Panc1 (cell line): ENCODE measurements around the gene NBEAL2. TPM values are rescaled to one million over a fixed set of nuclear protein-coding genes. Genes with fewer than 3 reads are reported as not detected.

Experiments
- ATAC-seq: fragments of 200-7000 bp; cut with Tn5 transposase; 2 replicates; pipeline ENCODE4 v1.9.1; 2020; ENCODE audit warnings: mild to moderate bottlenecking, moderate library complexity
- BruUV-seq: library from RNA; stranded (reverse); fragments of 400-500 nt; replicated peaks from 2 replicates; lab custom pipeline; 2021; lab: Mats Ljungman, UMichigan
- CTCF ChIA-PET: fragments of 300-600 bp; sonication (Branson Sonifier 250); formaldehyde crosslinking; loops from one replicate; lab custom pipeline; 2022; ENCODE audit warnings: antibody characterized with exemption; lab: Charles Lee
- POLR2A ChIA-PET: fragments of 300-600 bp; sonication (Branson Sonifier 250); formaldehyde crosslinking; loops from one replicate; lab custom pipeline; 2022; ENCODE audit warnings: antibody characterized with exemption; lab: Charles Lee
- DNase-seq: peaks from one replicate; pipeline ENCODE4 v3.0.0-alpha.2; 2010; ENCODE audit warnings: low read depth, low spot score
- H3K27ac ChIP-seq: 2 replicates; pipeline ENCODE4 v1.5.1; 2011; ENCODE audit warnings: mild to moderate bottlenecking, low read length, inconsistent platforms
- H3K27me3 ChIP-seq: fragments of 200-500 bp; sonication (Bioruptor generic); 2 replicates; pipeline ENCODE4 v1.6.0; 2014; ENCODE audit warnings: low read length, inconsistent platforms; ENCODE audit not compliant: control insufficient read depth, insufficient read depth
- H3K36me3 ChIP-seq: fragments of 200-500 bp; sonication (Bioruptor generic); 2 replicates; pipeline ENCODE4 v1.5.1; 2014; ENCODE audit warnings: inconsistent platforms, mild to moderate bottlenecking, low read length, moderate library complexity; ENCODE audit not compliant: control insufficient read depth, insufficient read depth
- H3K4me1 ChIP-seq: 2 replicates; pipeline ENCODE4 v1.5.1; 2011; ENCODE audit warnings: inconsistent platforms, mild to moderate bottlenecking, low read length, moderate library complexity; ENCODE audit not compliant: control insufficient read depth, insufficient read depth
- H3K4me3 ChIP-seq, 2 experiments: 2 replicates each; pipeline ENCODE4 v1.5.1; 2011 to 2012; ENCODE audit warnings: low read depth in 2 of 2, low read length in 2 of 2, mild to moderate bottlenecking in 2 of 2, inconsistent platforms in 1 of 2, moderate library complexity in 1 of 2
- H3K9me3 ChIP-seq: fragments of 200-500 bp; sonication (Bioruptor generic); 2 replicates; pipeline ENCODE4 v1.5.1; 2014; ENCODE audit warnings: low read depth, mild to moderate bottlenecking, inconsistent platforms, low read length, moderate library complexity; ENCODE audit not compliant: control insufficient read depth, insufficient read depth
- POLR2AphosphoS5 ChIP-seq: IDR thresholded peaks from 2 replicates; pipeline ENCODE4 v1.6.1; 2012; ENCODE audit warnings: mild to moderate bottlenecking, low read depth, low read length, moderate library complexity
- SIN3A ChIP-seq: IDR thresholded peaks from 2 replicates; pipeline ENCODE4 v1.6.1; 2012; ENCODE audit warnings: low read depth, mild to moderate bottlenecking, low read length, moderate library complexity, borderline replicate concordance; ENCODE audit not compliant: insufficient read depth
- TCF7L2 ChIP-seq: IDR thresholded peaks from 2 replicates; pipeline ENCODE4 v1.6.1; 2011; ENCODE audit warnings: mild to moderate bottlenecking, low read depth, low read length, inconsistent platforms
- in situ Hi-C: cut with HindIII; loops from 2 replicates; pipeline ENCODE4 v1.10.0; 2016; ENCODE audit warnings: low sequenced_read_pairs, low pct_unique_long_range_greater_than_20kb
- intact Hi-C: fragments of 100-400 bp; cut with micrococcal nuclease; formaldehyde crosslinking; loops from one replicate; pipeline ENCODE4 v1.10.0; 2022; ENCODE audit not compliant: unreplicated experiment
- total RNA-seq: library from RNA; stranded (reverse); gene quantifications from one replicate; pipeline ENCODE4 v1.2.1, GENCODE V29; 2021; ENCODE audit not compliant: unreplicated experiment
- TF ChIP-seq, protein P1 (sequence below): fragments of 450-650 bp; IDR thresholded peaks from 2 replicates; pipeline ENCODE4 v1.5.1; 2017; ENCODE audit warnings: mild to moderate bottlenecking
- TF ChIP-seq, protein P2 (sequence below), 2 experiments: IDR thresholded peaks; 2 replicates each; pipeline ENCODE4 v1.6.1; 2011 to 2012; ENCODE audit warnings: low read depth in 2 of 2, control low read depth in 1 of 2, low read length in 1 of 2, mild to moderate bottlenecking in 1 of 2, moderate library complexity in 1 of 2; ENCODE audit not compliant: insufficient read depth in 1 of 2

Gene NBEAL2
- total RNA-seq, 1 experiment from 2014 or later, result 38.8 TPM

DNA sequence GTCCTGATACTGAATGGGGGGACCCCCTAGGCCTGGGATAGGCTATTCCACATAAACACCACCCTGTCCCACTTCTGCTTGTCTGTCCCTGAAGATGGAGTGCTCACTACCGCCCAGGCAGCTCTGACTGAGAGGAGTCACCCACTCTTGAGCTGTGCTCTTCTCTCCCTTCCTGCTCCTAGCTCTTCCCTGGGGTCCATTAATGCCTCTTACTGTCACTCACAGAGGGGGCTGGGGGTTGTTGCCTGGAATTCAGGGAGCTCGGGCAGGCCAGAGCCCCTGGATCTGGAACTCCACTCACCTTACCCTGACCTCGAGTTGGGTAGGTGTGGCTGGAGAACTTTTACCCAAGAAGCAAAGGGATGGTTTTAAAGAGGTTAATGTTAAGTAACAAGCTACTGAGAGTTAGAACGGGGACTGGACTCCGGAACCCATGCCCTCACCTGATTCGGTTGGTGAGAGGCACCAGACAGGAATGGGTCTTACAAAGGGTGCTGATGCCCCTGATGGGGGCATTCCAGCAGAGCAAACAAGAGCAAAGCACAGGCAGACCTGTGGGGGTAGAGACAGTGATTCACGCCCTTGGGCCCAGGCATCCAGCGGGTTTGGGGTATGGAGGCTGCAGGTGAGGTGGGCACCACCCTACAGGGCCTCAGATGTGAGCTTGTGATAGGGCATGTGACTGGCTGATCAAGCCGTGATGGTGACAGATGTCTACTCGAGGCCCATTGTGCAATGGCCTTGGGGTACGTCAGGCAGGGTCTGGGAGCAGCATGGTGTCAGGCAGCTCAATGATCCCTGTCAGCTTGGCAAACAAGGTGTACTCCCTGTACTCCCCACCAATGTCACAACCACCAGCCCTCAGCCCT, 5.4 kb downstream of the NBEAL2 start:
- TF ChIP-seq TCF7L2 (no peak), POLR2AphosphoS5 (no peak)
- TF ChIP-seq, protein P1, sequence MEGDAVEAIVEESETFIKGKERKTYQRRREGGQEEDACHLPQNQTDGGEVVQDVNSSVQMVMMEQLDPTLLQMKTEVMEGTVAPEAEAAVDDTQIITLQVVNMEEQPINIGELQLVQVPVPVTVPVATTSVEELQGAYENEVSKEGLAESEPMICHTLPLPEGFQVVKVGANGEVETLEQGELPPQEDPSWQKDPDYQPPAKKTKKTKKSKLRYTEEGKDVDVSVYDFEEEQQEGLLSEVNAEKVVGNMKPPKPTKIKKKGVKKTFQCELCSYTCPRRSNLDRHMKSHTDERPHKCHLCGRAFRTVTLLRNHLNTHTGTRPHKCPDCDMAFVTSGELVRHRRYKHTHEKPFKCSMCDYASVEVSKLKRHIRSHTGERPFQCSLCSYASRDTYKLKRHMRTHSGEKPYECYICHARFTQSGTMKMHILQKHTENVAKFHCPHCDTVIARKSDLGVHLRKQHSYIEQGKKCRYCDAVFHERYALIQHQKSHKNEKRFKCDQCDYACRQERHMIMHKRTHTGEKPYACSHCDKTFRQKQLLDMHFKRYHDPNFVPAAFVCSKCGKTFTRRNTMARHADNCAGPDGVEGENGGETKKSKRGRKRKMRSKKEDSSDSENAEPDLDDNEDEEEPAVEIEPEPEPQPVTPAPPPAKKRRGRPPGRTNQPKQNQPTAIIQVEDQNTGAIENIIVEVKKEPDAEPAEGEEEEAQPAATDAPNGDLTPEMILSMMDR, result no peak
- TF ChIP-seq, protein P2, sequence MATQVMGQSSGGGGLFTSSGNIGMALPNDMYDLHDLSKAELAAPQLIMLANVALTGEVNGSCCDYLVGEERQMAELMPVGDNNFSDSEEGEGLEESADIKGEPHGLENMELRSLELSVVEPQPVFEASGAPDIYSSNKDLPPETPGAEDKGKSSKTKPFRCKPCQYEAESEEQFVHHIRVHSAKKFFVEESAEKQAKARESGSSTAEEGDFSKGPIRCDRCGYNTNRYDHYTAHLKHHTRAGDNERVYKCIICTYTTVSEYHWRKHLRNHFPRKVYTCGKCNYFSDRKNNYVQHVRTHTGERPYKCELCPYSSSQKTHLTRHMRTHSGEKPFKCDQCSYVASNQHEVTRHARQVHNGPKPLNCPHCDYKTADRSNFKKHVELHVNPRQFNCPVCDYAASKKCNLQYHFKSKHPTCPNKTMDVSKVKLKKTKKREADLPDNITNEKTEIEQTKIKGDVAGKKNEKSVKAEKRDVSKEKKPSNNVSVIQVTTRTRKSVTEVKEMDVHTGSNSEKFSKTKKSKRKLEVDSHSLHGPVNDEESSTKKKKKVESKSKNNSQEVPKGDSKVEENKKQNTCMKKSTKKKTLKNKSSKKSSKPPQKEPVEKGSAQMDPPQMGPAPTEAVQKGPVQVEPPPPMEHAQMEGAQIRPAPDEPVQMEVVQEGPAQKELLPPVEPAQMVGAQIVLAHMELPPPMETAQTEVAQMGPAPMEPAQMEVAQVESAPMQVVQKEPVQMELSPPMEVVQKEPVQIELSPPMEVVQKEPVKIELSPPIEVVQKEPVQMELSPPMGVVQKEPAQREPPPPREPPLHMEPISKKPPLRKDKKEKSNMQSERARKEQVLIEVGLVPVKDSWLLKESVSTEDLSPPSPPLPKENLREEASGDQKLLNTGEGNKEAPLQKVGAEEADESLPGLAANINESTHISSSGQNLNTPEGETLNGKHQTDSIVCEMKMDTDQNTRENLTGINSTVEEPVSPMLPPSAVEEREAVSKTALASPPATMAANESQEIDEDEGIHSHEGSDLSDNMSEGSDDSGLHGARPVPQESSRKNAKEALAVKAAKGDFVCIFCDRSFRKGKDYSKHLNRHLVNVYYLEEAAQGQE (IDR thresholded peaks at IDR 0.05; ENCODE audit: insufficient read depth in 1 of 2, low read depth in 2 of 2, low read length in 1 of 2), result no peak
- H3K4me1 ChIP-seq, result peaks cover 3% of the 10 kb centered on the region; the same call in 1 of the 2 replicates
- peaks cover 3% of the 10 kb centered on the region; the same call in 1 of the 2 replicates for H3K36me3 ChIP-seq
- in situ Hi-C loops, result no loop called here
- no peak overlapping the region for H3K4me3 ChIP-seq
- no peak overlapping the region for H3K27ac ChIP-seq
- intact Hi-C loops, result no loop called here
- H3K27me3 ChIP-seq, result no peaks in the 10 kb centered on the region
- DNase-seq (no peak), ATAC-seq (no peak)
- ChIA-PET CTCF (no interaction called here), POLR2A (no interaction called here)
- no peaks in the 10 kb centered on the region for H3K9me3 ChIP-seq
- BruUV-seq, result no TSS peak

DNA sequence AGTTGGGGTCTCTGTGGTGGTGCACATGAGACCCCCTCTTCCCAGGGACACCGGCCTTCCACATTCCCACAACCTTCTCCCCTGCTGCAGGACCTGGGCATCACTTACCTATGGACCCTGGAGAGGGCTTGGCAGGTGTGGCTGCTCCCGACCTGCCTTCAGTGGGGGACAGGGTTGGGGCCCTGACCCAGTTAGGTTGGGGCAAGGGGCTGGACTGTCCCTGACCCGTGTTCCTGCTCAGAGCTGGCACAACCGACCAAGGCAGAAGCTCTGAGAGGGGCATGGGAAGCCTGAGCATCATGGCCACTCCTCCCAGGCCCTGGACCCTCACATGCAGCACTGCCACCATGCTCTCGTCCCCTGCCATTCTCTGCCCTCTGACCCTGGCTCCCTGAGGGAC, 6.1 kb downstream of the NBEAL2 start:
- intact Hi-C loops, result no loop called here

More for the DNA sequence above, 6.1 kb downstream of the NBEAL2 start:
- Histone ChIP-seq H3K4me1 (peaks cover under 1% of the 10 kb centered on the region; the same call in 1 of the 2 replicates), H3K4me3 (no peak overlapping the region), H3K27ac (no peak overlapping the region), H3K36me3 (no peaks in the 10 kb centered on the region), H3K9me3 (no peaks in the 10 kb centered on the region), H3K27me3 (no peaks in the 10 kb centered on the region)
- no peak for ATAC-seq
- ChIA-PET CTCF (no interaction called here), POLR2A (no interaction called here)
- no TSS peak for BruUV-seq
- DNase-seq, result no peak
- no peak for TF ChIP-seq POLR2AphosphoS5
- no peak for TF ChIP-seq TCF7L2
- TF ChIP-seq SIN3A, result no peak
- TF ChIP-seq, protein P2 (IDR thresholded peaks at IDR 0.05; ENCODE audit: insufficient read depth in 1 of 2, low read depth in 2 of 2, low read length in 1 of 2), result no peak
- TF ChIP-seq, protein P1, result no peak
- in situ Hi-C loops, result no loop called here
